GM21360 (cell line): ENCODE measurements around the gene MVK.

ENCODE experiments used
- ATAC-seq: cut with Tn5 transposase; IDR thresholded peaks from one replicate; pipeline ENCODE4 v1.9.1; 2021; ENCODE audit warnings: mild to moderate bottlenecking, moderate library complexity; ENCODE audit not compliant: unreplicated experiment

Gene MVK

GRCh38 chr12:109544955-109545531 is 28.6 kb upstream of the MVK start:
- no peak for ATAC-seq

GRCh38 chr12:109545826-109546225 is 27.8 kb upstream of the MVK start:
- ATAC-seq, result no peak

DNA sequence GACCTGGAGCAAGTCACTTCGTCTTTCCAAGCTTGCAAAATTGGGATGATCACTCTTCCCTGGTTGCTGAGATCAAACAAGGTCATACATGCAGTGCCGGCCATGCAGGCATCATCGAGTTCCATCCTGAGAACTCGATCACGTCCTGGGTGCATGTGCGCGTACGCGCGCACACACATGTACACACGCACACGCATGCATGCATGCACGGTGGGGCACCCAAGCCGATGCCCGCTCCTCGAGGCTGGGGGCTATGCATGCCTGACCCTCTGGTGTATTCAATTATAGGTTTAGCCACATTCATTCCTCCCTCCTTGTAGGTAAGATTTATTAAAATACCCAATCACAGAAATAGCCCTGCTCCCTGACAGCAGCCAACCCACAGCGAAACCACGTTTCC is 26.3 kb upstream of the MVK start:
- no peak for ATAC-seq

DNA sequence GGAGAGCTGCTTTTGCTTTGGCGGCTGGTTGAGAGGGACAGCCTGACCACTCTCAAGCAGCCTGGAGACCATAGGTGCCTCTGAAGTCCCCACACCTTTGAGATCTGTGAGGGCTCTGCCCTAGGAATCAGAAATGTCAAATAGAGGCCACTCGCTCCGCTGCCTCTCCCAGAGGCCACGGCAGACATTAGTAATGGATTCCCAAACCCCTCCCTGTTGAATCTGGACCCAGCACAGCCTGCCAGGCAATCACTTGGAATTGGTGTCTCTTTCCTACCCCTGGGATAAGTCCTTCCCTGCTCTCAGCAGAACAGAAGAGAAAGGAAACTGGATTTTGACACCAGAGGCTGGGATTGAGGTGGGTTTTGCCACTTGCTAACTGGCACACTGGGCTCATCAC is 25.3 kb upstream of the MVK start:
- no peak for ATAC-seq

- no peak for ATAC-seq
Measured at GRCh38 chr12:109549613-109550270, 23.9 kb upstream of the MVK start.

GRCh38 chr12:109550281-109550680 is 23.3 kb upstream of the MVK start:
- ATAC-seq, result no peak

DNA sequence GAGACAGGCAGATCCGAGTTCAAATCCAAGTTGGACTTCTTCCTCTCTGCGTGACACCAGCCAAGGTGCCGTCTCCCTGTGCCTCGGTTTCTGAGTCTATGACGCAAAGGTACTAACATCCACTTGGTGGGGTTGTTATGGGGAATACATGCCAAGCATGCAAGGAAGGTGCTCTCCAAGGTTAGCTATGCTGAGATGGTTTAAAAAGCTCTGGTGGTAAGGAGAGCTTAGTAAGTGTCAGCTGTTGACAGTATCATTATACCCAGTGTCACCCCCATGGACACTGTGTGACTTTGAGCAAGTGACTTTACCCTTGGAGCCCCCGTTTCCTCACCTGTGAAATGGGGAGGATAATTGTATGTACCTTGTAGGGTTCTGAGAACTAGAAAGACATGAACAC is 22.5 kb upstream of the MVK start:
- ATAC-seq, result no peak

DNA sequence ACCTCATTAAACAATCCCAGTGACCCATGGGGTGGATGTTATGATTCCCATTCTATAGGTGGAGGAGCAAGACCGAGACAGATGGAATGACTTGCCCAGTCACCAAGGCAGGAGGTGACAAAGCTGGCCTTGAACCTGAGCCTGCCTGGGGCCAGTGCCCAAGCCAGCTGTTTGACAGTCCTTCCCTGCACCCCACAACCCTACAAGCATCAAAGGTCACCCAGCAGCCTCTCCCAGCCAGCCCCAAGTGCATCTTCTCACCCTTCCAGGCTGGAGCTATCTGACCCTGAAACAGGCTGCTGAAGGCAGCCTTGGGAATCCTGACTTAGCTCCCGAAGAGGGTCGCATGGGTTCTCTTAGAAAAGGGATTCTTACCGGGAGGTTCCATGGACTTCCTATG is 20.6 kb upstream of the MVK start:
- ATAC-seq, result no peak

DNA sequence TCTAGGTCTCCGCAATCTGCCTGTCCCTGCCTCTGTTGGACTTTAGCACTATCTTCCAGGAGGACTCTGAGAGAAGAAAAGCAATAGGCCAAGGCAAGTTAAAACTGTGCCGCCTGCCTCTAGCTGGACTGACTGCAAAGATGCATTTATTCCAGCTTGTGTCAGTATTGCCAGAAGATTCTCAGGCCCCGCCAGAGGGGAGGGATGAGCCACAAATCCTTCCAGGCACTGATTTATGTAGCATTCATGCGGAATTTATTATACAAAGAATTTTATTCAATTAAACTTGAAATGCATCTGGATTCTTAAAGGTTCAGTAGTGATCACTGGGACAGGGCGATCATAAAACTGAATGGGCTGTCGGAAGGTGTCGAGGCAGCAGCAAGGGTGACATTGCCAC is 20.1 kb upstream of the MVK start:
- ATAC-seq, result no peak

DNA sequence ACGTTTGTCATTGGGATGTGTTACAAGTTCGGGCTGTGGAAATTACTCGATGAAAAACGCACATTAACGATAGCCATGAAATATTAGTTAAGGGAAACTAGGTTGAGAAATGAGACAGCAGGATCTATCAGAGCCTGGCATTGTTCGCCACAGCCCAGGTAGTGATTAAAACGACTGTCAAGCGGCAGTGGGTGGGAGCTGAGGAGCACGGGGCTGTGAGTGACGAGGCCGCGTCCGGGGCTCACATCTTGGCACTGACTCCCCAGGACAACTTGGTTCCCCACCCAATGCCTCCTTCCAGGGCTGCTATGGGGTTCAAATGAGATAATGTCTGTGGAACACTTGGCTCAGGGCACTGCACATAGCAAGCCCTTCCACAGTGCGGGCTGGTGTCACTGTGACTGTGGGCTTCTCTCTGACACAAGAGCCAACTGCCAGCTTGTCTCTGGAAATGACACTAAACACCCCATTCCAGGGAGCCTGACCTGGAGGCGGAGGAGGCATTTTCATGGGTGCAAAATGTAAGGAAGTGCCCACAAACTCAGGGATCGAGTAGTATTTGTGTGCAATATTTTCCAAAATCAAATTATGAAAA is 19.6 kb upstream of the MVK start:
- ATAC-seq, result no peak

- ATAC-seq, result no peak
Measured at GRCh38 chr12:109554761-109555160, 18.8 kb upstream of the MVK start.

DNA sequence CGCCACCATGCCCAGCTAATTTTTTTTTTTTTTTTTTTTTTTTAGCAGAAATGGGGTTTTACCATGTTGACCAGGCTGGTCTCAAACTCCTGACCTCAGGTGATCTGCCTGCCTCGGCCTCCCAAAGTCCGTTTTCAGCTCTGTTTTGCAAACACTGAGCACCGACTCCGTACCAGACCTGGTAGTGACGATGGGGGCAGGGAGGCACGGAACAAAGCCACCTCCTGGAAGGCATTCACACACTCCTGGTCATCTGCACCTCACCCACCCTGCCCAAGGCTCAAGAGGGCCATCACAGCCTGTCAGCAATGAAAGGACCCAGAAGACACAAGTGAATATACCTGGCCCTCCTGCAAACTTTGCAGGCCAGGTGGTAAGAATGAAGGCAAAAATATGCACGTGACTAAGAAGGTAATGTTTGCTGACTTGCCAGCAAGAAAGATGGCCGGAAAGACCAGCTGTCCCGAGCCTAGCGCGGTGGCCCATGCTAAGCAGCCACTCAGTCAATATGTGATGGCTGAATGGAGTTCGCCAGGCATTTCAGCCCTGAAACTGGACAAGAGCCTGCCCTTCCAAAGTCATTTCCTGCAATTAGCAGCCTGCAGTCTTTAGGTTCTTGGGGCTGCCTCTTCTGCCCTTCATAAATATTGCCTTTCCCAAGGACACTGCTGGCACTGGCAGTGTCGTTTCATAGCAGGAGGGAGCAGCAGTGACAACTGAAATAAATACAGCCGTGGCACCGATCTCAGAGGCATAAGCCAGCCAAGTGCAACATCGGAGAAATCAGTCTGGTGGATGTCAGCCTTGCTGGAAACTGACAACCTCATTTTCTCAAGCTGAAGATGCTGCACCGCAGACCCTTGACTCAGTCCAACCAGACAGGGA is 17.9 kb upstream of the MVK start:
- no peak for ATAC-seq

- ATAC-seq, result no peak
Measured at GRCh38 chr12:109557200-109557599, 16.4 kb upstream of the MVK start.

GRCh38 chr12:109557805-109558204 is 15.8 kb upstream of the MVK start:
- ATAC-seq, result no peak

DNA sequence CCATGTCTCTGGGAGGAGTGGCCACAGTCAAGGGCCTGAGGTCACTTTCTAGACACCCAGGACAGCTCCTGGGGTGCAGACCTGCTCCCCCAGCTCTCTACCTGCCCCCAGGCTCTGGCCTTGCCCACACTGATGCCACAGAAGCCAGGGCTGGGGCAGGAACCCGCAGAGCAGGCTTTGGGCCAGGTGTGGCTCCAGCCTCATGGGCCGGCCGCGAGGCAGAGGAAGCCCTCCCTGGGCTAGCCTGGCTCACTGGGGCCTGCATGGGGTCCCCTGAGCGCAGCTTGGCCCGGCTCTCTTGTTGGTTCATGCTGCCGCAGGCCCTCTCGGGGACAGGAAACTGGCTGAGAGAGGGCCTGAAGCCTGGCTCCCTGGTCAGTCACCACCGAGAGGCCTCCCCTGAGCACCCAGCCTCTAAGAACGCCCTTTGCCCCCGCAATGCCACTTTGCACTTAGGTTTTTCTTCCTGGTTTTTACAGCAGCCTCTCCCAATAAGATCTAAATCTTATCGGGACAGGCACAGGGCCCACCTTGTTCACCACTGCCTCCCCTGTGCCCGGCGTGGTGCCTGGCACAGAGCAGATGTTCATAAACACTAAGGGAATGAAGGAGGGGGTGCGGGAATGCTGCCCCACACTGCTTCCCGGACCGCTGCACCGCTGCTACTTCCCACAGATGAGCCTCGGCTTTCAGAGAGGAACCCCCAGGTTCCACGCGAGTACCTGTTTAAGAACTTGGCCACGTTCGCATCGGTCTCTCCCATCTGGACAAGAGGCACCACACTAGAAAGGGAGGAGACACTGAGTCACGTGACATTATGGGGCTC is 15.0 kb upstream of the MVK start:
- no peak for ATAC-seq

GRCh38 chr12:109559200-109559505 is 14.4 kb upstream of the MVK start:
- no peak for ATAC-seq

- no peak for ATAC-seq
Measured at GRCh38 chr12:109559601-109560000, 14.0 kb upstream of the MVK start.

DNA sequence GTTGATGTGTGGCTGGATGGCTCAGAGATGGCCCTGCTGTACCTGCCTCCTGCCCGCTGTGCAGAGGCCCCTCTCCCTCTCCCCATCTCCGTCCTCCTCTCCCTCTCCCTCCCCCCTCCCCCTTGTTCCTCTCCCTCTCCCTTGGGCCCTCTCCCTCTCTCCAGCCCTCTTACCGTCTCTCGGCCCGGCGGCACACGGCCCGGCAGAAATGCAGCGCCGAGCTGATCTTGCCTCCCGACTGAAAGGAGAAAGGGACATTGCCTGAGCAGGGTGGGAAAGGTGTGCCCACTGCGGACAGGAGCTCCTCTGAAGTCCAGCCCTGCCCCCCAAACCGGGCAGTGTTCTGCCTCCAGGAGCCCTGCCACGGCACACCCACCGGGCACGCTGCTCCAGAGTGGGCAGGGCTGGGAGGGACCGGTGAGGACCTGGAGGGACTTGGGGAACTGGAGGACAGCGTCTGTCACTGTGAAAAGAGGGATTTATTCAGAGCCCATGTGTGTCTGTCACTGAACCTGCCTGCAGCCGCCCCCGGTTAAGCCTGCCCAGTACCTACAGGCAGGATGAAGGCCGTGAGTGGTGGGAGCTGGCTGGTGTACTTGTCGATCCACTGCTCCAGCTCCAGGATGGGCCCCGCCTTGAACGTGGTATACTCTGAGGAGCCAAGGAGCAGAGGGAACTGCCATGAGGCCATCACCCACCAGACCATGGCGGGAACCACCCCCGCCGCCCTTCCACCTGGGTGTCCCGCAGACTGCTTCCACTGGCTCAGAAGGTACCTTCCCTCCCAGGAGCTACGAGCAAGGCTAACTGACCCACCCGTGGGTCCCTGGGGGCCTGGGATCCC is 12.5 kb upstream of the MVK start:
- no peak for ATAC-seq

DNA sequence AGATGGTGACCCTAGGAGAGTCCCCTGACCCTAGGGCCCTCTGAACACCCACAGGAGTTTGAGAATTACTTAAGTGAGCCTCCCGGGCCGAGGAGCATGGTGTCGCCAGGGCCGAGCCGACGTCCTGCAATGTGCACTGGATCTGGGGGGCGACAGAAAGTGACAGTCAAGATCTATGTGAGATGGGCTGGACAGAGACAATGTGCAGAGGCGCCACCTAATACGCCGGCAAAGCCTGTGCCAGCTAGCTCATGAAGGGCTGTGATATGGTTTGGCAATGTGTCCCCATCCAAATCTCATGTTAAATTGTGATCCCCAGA is 11.9 kb upstream of the MVK start:
- no peak for ATAC-seq

DNA sequence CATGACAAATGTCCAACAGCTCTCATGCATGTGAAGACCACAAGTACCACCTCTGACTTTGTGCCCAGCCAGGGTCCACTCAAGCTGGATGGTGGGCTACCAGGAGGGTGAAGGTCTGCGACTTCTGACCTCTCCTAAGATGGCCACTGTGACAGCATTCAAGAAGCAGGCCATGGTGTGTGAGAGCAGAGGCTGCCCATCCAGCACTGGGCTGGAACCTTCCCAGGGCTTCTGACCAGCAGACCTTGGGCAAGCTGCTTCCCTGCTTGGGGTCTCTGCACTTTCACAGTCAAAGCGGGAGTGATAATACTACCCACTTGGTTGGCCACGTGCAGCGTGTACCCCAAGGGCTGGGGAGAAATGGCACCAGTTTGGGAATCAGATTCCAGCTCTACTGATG is 10.7 kb upstream of the MVK start:
- ATAC-seq, result no peak
